ENCODE measurements around the gene CABLES2. TPM values are rescaled to one million over a fixed set of nuclear protein-coding genes. Genes with fewer than 3 reads are reported as not detected.
A peak's percentile ranks its signal among the peaks of the same experiment; 100 is the strongest.

CABLES2 gene
- total RNA-seq, 4 donors from 2014 or later = 2.8 to 5.3 (median 3.7) TPM

- intact Hi-C loops (cut with DNase I; ENCODE audit: low total_unique reads) = no loop called here
- no peak overlapping the region for H3K4me3 ChIP-seq (ENCODE audit: low read depth, poor library complexity, severe bottlenecking)
- WGBS, 2 donors = 71 to 79% methylated on average over 11 of the region's 11 CpGs
- no peak for DNase-seq (ENCODE audit: low spot score in 2 of 2)
- TF ChIP-seq CTCF (IDR thresholded peaks at IDR 0.05) = no peak
- no peak for TF ChIP-seq POLR2A (IDR thresholded peaks at IDR 0.05)
Measured at GRCh38 chr20:62388839-62389600, 18.1 kb downstream of the CABLES2 start.

DNA sequence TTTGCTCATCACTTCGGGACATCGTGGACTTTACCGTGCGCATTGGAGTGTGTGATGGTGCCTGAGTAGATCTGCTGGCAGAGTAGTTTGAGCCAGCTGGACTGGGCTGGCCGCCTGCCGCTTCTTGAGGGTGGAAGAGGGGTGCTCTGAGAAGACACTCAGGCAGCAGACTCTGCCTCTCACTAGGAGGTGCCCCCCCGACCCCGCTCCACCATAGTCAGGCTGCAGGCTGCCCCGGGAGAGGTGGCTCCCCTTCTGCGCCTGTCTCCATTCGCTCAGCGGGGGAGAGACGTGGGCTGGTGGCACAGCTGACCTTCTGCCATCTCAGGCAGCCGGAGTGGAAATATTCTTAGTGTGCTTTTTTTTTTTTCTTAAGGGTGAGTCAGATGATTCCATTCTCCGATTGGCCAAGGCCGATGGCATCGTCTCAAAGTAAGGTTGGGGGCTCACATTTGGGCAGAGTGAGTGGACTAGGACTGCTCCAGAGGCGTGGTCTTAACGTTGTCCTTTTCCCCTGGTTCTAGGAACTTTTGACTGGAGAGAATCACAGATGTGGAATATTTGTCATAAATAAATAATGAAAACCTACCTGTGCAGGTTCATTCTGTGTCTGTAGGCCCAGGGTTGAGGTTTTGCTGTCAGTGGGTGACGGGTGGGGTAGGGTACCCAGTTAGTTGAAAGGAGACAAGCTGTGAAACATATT is 19.0 kb downstream of the CABLES2 start:
- intact Hi-C loops (cut with DNase I; ENCODE audit: low total_unique reads) = no loop called here
- WGBS, 2 donors = 61 to 72% methylated on average over 20 of the region's 20 CpGs
- peak overlapping the region; percentile 69 for H3K4me3 ChIP-seq (ENCODE audit: low read depth, poor library complexity, severe bottlenecking)
- no peak for TF ChIP-seq CTCF (IDR thresholded peaks at IDR 0.05)
- no peak for TF ChIP-seq POLR2A (IDR thresholded peaks at IDR 0.05)
- no peak for DNase-seq (ENCODE audit: low spot score in 2 of 2)

GRCh38 chr20:62387219-62387913 is 19.7 kb downstream of the CABLES2 start:
- TF ChIP-seq CTCF (IDR thresholded peaks at IDR 0.05) (no peak), POLR2A (IDR thresholded peaks at IDR 0.05) (no peak)
- intact Hi-C loops (cut with DNase I; ENCODE audit: low total_unique reads) = no loop called here

DNA sequence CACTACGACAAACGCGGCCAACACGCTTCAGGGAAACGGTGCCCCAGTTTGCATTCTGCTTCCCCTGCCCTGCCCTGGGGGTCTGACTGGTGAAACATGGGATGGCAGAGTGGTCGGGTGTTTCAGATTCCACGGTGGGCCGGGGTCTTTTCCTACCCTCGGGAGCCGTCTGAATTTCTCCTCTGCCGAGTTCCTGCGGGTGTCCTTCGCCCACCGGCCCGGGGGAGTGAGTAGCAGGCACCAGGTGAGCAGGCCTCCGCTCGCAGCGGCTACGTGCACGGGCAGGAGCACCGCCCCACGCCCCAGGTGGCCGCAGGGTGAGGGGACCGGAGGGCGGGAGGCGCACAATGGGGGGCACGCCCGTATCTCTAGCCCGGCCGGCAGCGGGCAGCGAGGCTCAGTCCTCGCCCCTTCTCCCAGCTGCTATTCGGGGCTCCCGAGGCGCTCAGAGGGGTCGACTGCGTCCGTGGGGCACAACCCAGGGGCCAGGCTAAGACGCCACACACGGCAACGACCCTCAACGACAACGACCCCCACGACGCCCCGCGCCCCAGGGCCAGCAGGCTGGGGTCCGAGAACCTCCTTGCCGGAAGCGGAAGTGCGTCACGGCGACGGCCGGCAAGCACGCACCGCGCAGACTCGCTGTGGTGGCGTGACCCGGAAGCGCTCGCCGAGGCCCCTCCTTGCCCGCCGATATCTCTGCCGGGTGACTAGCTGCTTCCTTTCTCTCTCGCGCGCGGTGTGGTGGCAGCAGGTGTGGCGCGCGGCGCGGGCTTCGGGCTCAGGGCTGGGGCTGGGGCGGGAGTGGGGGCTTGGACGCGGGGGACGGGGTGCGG is 20.5 kb downstream of the CABLES2 start, which contains the start of gene RPS21:
Gene RPS21, plus strand, starts transcription at position 721 of the 836 bp plus-strand sequence. CDS start 236 bp downstream, outside the sequence.
- 0 to 1% methylated on average over 23 to 51 of the region's 83 CpGs for WGBS, 2 donors
- TF ChIP-seq CTCF (IDR thresholded peaks at IDR 0.05) (no peak), POLR2A (IDR thresholded peaks at IDR 0.05) (no peak)
- peak within 1 kb of the TSS; percentile 69 for H3K4me3 ChIP-seq (ENCODE audit: low read depth, poor library complexity, severe bottlenecking)
- DNase-seq (ENCODE audit: low spot score in 2 of 2) = peak; percentile 92 to 98
- intact Hi-C loops (cut with DNase I; ENCODE audit: low total_unique reads) = no loop called here

More at GRCh38 chr20:62387219-62387913, 19.7 kb downstream of the CABLES2 start:
- WGBS, 2 donors = 4 to 5% methylated on average over 36 to 38 of the region's 47 CpGs
- peak overlapping the region; percentile 69 for H3K4me3 ChIP-seq (ENCODE audit: low read depth, poor library complexity, severe bottlenecking)
- no peak for DNase-seq (ENCODE audit: low spot score in 2 of 2)
